Upper lobe of left lung (tissue), 4 donors: ENCODE data around the gene TMEM271.

Source experiments
- EP300 ChIP-seq, 4 donors: sonication (generic); formaldehyde crosslinking; IDR thresholded peaks; one replicate each; pipeline ENCODE4 v1.5.1; 2017; ENCODE audit warnings: antibody characterized with exemption in 4 of 4, control low read depth in 2 of 4
- POLR2A ChIP-seq, 4 donors: fragments of 450-650 bp; IDR thresholded peaks; one replicate each; pipeline ENCODE4 v1.5.1; 2016 to 2017; ENCODE audit warnings: antibody characterized with exemption in 4 of 4, mild to moderate bottlenecking in 2 of 4
- POLR2AphosphoS5 ChIP-seq, 2 donors: sonication (generic); formaldehyde crosslinking; IDR thresholded peaks; one replicate each; pipeline ENCODE4 v1.5.1; 2017; ENCODE audit warnings: antibody characterized with exemption in 2 of 2
- TF ChIP-seq, protein P1 (sequence below), 6 experiments: fragments of 450-650 bp in 4 of 6; fragments of 200-600 bp in 2 of 6; sonication (generic) in 2 of 6; IDR thresholded peaks; one replicate each; pipeline ENCODE4 v1.5.1; 2016 to 2019; ENCODE audit warnings: antibody characterized with exemption in 6 of 6

DNA sequence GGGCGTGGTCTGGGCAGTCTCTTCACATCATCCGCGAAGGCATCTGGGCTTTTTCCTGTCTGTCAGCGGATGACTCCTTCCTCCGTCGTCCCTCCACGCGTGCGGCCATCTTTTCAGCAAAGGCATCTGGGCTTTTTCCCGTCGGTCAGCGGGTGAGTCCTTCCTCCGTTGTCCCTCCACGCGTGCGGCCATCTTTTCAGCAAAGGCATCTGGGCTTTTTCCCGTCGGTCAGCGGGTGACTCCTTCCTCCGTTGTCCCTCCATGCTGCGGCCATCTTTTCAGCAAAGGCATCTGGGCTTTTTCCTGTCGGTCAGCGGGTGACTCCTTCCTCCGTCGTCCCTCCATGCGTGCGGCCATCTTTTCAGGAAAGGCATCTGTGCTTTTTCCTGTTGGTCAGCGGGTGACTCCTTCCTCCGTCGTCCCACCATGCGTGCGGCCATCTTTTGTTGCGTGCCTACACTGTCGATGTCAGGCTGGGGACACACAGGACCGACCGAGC, 12.3 kb upstream of the TMEM271 start:
- TF ChIP-seq POLR2A (IDR thresholded peaks at IDR 0.05) (no peak), EP300 (IDR thresholded peaks at IDR 0.05) (no peak), POLR2AphosphoS5 (IDR thresholded peaks at IDR 0.05) (no peak)
- TF ChIP-seq, protein P1, sequence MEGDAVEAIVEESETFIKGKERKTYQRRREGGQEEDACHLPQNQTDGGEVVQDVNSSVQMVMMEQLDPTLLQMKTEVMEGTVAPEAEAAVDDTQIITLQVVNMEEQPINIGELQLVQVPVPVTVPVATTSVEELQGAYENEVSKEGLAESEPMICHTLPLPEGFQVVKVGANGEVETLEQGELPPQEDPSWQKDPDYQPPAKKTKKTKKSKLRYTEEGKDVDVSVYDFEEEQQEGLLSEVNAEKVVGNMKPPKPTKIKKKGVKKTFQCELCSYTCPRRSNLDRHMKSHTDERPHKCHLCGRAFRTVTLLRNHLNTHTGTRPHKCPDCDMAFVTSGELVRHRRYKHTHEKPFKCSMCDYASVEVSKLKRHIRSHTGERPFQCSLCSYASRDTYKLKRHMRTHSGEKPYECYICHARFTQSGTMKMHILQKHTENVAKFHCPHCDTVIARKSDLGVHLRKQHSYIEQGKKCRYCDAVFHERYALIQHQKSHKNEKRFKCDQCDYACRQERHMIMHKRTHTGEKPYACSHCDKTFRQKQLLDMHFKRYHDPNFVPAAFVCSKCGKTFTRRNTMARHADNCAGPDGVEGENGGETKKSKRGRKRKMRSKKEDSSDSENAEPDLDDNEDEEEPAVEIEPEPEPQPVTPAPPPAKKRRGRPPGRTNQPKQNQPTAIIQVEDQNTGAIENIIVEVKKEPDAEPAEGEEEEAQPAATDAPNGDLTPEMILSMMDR (IDR thresholded peaks at IDR 0.05), result no peak
